HG02938 (cell line): ENCODE measurements around the gene EXOSC6.
"Not testable (repeated sequence)": the region's sequence is repeated elsewhere in the genome, so short reads cannot be mapped to it uniquely, and the experiment has no call there.

Experiments
- ATAC-seq: cut with Tn5 transposase; IDR thresholded peaks from one replicate; pipeline ENCODE4 v1.9.1; 2021; ENCODE audit warnings: mild to moderate bottlenecking, moderate library complexity; ENCODE audit not compliant: unreplicated experiment

Gene EXOSC6

GRCh38 chr16:70200063-70200462 is 51.7 kb downstream of the EXOSC6 start:
- not testable (repeated sequence) for ATAC-seq

DNA sequence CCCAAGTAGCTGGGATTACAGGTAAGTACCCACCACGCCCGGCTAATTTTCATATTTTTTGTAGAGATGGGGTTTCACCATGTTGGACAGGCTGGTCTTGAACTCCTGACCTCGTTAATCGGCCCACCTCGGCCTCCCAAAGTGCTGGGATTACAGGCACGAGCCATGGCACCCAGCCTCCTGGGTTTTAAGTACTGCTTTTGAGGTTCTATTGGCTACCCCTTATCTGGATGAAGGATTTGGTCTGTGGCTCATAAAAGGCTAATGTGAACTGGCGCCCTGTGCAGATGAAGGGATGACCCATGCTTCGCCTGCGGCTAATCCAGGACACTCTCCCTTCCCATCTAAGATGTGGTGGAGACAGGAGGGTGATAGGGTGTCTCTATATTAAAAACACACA is 52.6 kb downstream of the EXOSC6 start:
- not testable (repeated sequence) for ATAC-seq

- ATAC-seq, result not testable (repeated sequence)
These were observed 53.1 kb downstream of the EXOSC6 start for GRCh38 chr16:70198666-70199065.

DNA sequence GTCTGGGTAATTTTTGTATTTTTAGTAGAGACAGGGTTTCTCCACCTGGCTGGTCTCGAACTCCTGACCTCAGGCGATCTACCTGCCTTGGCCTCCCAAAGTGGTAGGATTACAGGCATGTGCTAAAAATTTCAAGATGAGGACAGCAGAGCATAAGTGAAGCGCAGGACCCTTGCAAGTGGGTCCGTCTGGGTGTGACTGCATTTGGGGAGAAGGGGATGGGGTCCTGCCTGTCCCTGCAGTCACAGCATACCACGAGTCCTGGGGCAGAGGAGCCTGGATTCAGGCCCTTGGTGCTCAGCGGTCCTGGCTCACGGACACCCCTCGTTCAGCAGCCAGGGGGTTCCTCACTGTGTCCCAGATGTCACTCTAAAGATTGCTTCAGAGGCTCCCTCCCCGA is 53.5 kb downstream of the EXOSC6 start:
- not testable (repeated sequence) for ATAC-seq

- not testable (repeated sequence) for ATAC-seq
These were observed 54.1 kb downstream of the EXOSC6 start for GRCh38 chr16:70197611-70198010.
